Spinal cord (tissue), 10 donors: ENCODE results near the gene LHFPL2. TPM values are rescaled to one million over a fixed set of nuclear protein-coding genes. Genes with fewer than 3 reads are reported as not detected.

Experiments
- DNase-seq, 6 donors: peaks; one replicate each; pipeline versions ENCODE4 v3.0.0 to v3.0.0-alpha.2; 2013 to 2015; ENCODE audit warnings: low spot score in 6 of 6, low read depth in 4 of 6
- H3K27ac ChIP-seq: one replicate; pipeline ENCODE4 v1.5.1; 2013; ENCODE audit warnings: low read depth, low read length, control low read depth
- H3K27me3 ChIP-seq: one replicate; pipeline ENCODE4 v1.6.1; 2013; ENCODE audit warnings: low read length; ENCODE audit not compliant: control insufficient read depth, insufficient read depth
- H3K36me3 ChIP-seq: one replicate; pipeline ENCODE4 v1.6.1; 2013; ENCODE audit warnings: low read length; ENCODE audit not compliant: control insufficient read depth, insufficient read depth
- H3K4me1 ChIP-seq: one replicate; pipeline ENCODE4 v1.6.1; 2013; ENCODE audit warnings: low read length; ENCODE audit not compliant: control insufficient read depth, insufficient read depth
- H3K4me3 ChIP-seq: one replicate; pipeline ENCODE4 v1.5.1; 2013; ENCODE audit warnings: low read depth, low read length, control low read depth
- H3K9me3 ChIP-seq: one replicate; pipeline ENCODE4 v1.6.1; 2013; ENCODE audit warnings: low read length; ENCODE audit not compliant: control insufficient read depth, insufficient read depth
- WGBS: methylation state at CpG from one replicate; pipeline ENCODE4 v1.1.5; 2013; ENCODE audit warnings: missing lambda C conversion rate; ENCODE audit not compliant: insufficient coverage; 5-methylcytosine and 5-hydroxymethylcytosine counted together
- polyA plus RNA-seq, 2 donors: library from polyadenylated mRNA; unstranded; fragments of 120-200 nt; gene quantifications; one replicate each; pipeline ENCODE4 v1.2.1, GENCODE V29; 2013; ENCODE audit not compliant: insufficient read length in 2 of 2
- total RNA-seq, 2 donors: library from RNA; depleted of rRNA in 1 of 2; stranded (reverse); fragments of 120-200 nt in 1 of 2; fragments of >200 nt in 1 of 2; gene quantifications; one replicate each; pipeline versions ENCODE4 v1.2.3 to v1.2.4, GENCODE V29; 2013 to 2014
- donor health status: healthy.

LHFPL2 gene
- total and polyA plus RNA-seq, 4 donors: 39.4 to 81.8 (median 58.2) TPM

DNA sequence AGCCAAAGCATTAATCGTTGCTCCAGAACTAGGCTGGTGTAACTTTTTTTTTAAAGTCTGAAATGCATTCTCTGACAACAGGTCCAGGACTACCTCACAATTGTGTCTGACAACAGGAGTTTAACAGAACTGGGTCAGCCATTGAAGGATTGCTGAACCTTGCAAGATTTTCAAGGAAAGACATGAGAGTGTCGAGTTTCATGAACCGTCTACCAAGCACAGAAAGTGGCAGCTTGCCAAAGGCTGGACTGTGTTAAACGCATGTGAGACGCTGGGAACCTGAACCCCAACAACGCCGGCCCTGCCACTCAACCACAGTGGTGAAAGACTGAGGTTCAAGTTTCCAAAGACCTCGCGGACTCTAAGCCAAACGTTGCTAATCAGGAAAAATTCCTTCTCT is 79.1 kb downstream of the LHFPL2 start:
- Histone ChIP-seq H3K27ac (peak overlapping the region; percentile 77), H3K4me1 (peaks cover 17% of the 10 kb centered on the region)
- DNase-seq: peak in 4 of 6 donors; percentile 24 to 81 (median 52)

DNA sequence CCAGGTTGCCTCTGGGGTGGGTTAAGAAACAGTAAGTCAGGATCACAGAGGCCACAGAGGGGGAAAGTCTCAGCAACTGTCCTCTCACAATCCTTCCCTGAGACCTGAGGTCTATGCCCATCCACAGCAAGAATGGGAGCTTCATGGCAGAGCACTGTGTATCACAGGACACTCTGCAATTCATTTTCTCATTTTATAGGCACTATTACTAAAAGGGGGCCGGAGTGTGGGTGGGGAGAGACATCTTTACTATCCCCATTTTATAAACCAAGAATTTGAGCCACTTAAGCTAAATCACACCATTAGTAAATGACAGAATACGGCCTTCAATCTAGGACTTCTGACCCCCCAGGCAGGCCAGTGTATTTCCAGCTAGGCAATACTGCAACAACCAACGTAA is 79.9 kb downstream of the LHFPL2 start:
- no peak overlapping the region for H3K4me3 ChIP-seq
- H3K36me3 ChIP-seq: no peaks in the 10 kb centered on the region
- H3K27ac ChIP-seq: peak overlapping the region; percentile 77
- no peak for DNase-seq
- H3K9me3 ChIP-seq: no peaks in the 10 kb centered on the region
- peaks cover 13% of the 10 kb centered on the region for H3K4me1 ChIP-seq
- no peaks in the 10 kb centered on the region for H3K27me3 ChIP-seq
- WGBS: 57% methylated on average over 1 of the region's 3 CpGs

More for the DNA sequence above, 79.1 kb downstream of the LHFPL2 start:
- 20% methylated on average over 7 of the region's 10 CpGs for WGBS
- no peaks in the 10 kb centered on the region for H3K9me3 ChIP-seq
- no peak overlapping the region for H3K4me3 ChIP-seq
- H3K27me3 ChIP-seq: no peaks in the 10 kb centered on the region
- H3K36me3 ChIP-seq: no peaks in the 10 kb centered on the region

DNA sequence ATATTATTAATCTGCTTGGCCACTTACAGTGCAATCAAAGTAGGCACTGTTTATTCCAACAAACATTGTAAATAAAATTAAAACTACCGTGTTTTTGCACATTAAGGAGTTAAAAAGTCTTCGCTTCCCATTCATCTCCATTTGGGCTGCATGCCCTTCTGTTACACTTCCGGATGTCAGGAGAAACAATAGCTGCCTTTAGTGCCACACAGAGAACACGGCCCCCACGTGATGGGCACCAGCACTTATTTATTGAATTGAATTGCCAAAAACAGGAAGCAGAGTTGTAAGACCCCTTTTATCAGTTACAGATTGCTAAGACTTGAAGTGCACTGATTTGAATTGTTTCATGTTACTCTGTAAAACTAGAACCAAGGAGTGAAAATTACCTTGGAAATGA is 80.4 kb downstream of the LHFPL2 start:
- H3K27ac ChIP-seq: peak overlapping the region; percentile 77
- H3K27me3 ChIP-seq: no peaks in the 10 kb centered on the region
- no peak overlapping the region for H3K4me3 ChIP-seq
- H3K9me3 ChIP-seq: no peaks in the 10 kb centered on the region
- peaks cover 13% of the 10 kb centered on the region for H3K4me1 ChIP-seq
- peak in 2 of 6 donors; percentile 60 for DNase-seq
- H3K36me3 ChIP-seq: no peaks in the 10 kb centered on the region
- 36% methylated on average over 5 of the region's 5 CpGs for WGBS

DNA sequence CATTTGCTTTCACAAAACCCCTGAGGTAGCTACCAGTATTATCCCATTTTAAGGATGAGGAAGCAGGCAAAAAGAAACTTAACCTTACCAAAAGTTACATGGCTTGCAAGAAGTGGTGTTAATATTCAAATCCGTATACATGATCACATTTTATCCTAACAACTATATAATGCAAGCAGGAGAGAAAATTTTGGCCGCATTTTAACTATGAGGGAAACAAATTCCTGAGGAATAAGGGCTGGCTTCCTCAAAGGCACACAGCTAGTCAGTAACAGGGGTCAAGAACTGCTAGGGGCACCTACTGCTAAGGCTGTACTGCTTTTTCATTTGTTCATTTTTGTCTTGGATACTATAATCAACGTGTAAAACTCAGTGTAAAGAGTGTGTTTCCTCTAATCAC is 81.0 kb downstream of the LHFPL2 start:
- WGBS: no CpG with 5 or more reads among the region's 3 CpGs
- Histone ChIP-seq H3K36me3 (no peaks in the 10 kb centered on the region), H3K4me1 (peaks cover 15% of the 10 kb centered on the region), H3K27ac (peak overlapping the region; percentile 77), H3K4me3 (no peak overlapping the region), H3K27me3 (no peaks in the 10 kb centered on the region), H3K9me3 (no peaks in the 10 kb centered on the region)
- no peak for DNase-seq

DNA sequence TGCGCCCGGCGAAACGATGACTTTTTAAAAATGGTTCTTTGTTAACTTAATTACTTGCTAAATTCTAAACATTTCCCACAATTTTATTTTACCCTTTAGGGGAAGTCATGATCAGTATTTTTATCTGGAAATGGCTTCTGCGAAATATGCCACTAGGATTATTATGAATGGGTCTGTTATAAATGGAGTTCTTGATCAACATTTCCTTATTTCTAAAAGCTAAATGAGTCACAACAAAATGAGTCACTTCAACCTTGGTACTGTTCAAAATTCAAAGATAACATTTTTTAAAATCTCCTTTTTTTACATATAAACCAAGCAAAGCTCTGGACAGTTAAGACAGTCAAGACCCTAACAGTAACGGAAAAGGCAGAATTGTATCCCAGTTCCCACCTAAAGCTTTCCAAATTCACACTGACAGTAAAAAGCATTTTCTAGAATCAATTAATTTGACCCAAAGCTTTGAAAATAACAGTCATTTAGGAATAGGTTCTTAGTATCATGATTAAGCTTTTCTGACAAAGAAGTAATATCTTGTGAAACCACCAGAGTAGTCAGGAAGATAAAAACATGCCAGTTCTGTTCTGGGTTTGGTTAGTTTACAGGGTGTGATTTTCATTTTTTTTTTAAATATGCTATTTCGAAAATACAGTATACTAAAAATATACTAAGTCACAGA is 81.7 kb downstream of the LHFPL2 start:
- peaks cover 15% of the 10 kb centered on the region for H3K4me1 ChIP-seq
- no peaks in the 10 kb centered on the region for H3K27me3 ChIP-seq
- no peak for DNase-seq
- peak overlapping the region; percentile 77 for H3K27ac ChIP-seq
- H3K9me3 ChIP-seq: no peaks in the 10 kb centered on the region
- no CpG with 5 or more reads among the region's 7 CpGs for WGBS
- no peak overlapping the region for H3K4me3 ChIP-seq
- no peaks in the 10 kb centered on the region for H3K36me3 ChIP-seq

DNA sequence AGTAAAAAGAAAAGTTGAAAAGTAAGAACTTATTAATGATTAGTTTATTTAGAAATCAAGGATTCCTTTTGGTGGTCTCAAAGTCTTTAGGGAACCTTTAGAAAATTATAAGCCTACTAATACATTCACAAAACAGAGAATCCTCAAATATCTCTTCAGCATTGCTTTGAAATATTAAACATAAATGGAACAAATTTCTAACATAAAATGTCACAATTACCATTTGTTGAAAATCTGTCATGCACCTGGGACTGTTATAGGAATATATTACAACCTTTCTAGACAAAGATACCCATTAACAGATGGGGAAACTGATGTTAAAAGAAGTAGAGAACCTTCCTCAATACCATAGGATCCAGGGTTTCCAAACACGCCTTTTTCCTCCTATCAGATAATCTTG is 83.2 kb downstream of the LHFPL2 start:
- WGBS: 83% methylated on average over 1 of the region's 1 CpG

DNA sequence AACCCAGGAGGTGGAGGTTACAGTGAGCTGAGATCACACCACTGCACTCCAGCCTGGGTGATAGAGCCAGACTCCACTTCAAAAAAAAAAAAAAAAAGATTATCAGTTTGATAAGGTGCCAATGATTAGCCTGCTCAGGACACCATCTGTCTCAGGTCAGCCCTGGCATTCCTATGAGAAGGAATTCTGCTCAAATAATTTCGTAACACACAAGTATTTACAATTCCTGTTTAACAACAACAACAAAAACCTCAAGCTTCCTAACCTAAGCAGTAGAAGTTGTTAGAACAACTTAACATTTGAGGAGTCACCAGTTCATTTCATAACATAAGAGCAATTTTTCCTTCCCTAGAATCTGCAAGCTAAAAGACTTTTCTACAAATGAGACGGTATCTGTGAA is 85.0 kb downstream of the LHFPL2 start:
- Histone ChIP-seq H3K4me3 (no peak overlapping the region), H3K27ac (no peak overlapping the region), H3K9me3 (no peaks in the 10 kb centered on the region), H3K4me1 (peaks cover 8% of the 10 kb centered on the region), H3K27me3 (no peaks in the 10 kb centered on the region), H3K36me3 (no peaks in the 10 kb centered on the region)
- DNase-seq: no peak
- 100% methylated on average over 1 of the region's 2 CpGs for WGBS

More for the DNA sequence above, 83.2 kb downstream of the LHFPL2 start:
- Histone ChIP-seq H3K4me1 (peaks cover 11% of the 10 kb centered on the region), H3K27me3 (no peaks in the 10 kb centered on the region), H3K36me3 (no peaks in the 10 kb centered on the region), H3K4me3 (no peak overlapping the region), H3K27ac (no peak overlapping the region), H3K9me3 (no peaks in the 10 kb centered on the region)
- DNase-seq: no peak

DNA sequence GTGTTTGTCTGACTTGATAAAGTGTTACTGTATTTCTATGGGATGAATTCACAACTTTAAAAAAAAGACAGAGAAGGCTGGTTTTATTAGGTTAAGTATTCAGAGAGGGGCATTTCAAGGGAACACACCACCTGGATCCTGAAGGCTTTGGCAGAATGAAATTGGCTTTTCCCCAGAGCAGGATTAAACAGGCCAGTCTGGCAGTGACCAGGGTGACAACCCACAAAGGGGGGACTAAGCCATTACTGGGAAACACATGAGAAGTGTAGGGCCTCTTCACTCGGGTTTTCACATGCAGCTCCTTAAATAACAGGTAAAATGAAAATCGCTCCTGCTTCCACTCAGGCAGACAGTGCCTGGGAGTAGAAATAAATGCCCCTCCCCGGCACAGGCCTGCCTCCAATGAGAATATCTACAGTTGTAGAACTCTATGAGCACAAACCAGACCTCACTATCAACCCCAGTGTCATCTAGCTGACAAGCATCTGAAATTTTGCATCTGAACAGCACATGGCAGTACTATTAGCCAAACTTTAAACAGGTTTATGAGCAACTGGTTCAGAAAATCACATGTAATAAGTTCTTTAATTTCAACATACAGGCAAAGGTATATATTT is 85.8 kb downstream of the LHFPL2 start:
- peaks cover 3% of the 10 kb centered on the region for H3K4me1 ChIP-seq
- H3K9me3 ChIP-seq: no peaks in the 10 kb centered on the region
- 41% methylated on average over 2 of the region's 3 CpGs for WGBS
- no peaks in the 10 kb centered on the region for H3K36me3 ChIP-seq
- H3K4me3 ChIP-seq: no peak overlapping the region
- no peaks in the 10 kb centered on the region for H3K27me3 ChIP-seq
- H3K27ac ChIP-seq: no peak overlapping the region
- DNase-seq: peak in 1 of 6 donors; percentile 54

DNA sequence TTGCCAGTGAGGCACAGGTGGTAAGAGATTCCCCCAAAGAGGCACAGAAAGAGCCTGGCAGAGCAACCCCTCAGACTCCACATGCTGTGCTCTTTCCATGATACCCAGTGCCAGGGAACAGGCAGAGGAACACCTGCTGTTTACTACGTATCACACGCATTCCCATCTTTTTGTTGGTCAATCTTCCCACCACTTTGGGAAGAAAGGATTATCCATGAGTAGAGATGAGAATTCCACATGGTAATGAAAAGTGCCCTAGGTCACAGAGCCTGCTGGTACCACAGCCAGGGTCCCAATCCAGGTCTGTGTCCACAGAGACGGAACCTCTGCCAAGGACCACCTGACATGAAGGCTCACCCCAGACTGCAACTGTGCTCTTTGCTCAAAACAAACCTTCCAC is 86.6 kb downstream of the LHFPL2 start:
- Histone ChIP-seq H3K4me3 (no peak overlapping the region), H3K36me3 (no peaks in the 10 kb centered on the region), H3K4me1 (peaks cover 5% of the 10 kb centered on the region), H3K27ac (no peak overlapping the region), H3K27me3 (no peaks in the 10 kb centered on the region), H3K9me3 (no peaks in the 10 kb centered on the region)
- WGBS: 83% methylated on average over 1 of the region's 3 CpGs
- no peak for DNase-seq

DNA sequence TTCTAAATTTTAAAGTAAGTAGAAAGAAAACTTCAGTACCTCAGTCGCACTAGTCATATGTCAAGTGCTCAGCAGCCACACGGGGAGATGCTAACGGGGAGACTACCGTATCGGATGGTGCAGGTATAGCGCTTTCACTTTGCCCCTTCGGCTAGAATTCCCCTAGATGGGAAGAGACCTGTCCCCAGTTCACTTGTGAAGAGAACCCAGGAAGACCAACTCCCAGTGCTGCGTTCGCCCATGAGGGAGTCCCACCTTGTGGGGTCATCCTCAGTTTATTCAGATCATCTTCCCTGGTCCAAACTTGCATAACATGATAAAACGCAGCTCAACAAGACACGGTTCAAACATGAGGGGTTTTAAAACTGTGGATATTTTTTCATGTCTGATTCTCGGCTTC is 87.3 kb downstream of the LHFPL2 start:
- Histone ChIP-seq H3K27ac (no peak overlapping the region), H3K4me3 (no peak overlapping the region), H3K27me3 (no peaks in the 10 kb centered on the region), H3K4me1 (peaks cover 5% of the 10 kb centered on the region), H3K9me3 (no peaks in the 10 kb centered on the region), H3K36me3 (no peaks in the 10 kb centered on the region)
- no peak for DNase-seq
- 95% methylated on average over 6 of the region's 12 CpGs for WGBS
